Omental fat pad (tissue), 4 donors: ENCODE data around the gene INTS1. TPM values are rescaled to one million over a fixed set of nuclear protein-coding genes. Genes with fewer than 3 reads are reported as not detected.

Experiments
- ATAC-seq: fragments of 150-250 bp; one replicate; pipeline ENCODE4 v1.9.1; 2016; ENCODE audit warnings: mild to moderate bottlenecking, moderate library complexity; ENCODE audit not compliant: low FRiP score
- DNase-seq: peaks from one replicate; pipeline ENCODE4 v3.0.0-alpha.2; 2019; ENCODE audit warnings: low spot score
- CTCF ChIP-seq, 3 donors: fragments of 450-650 bp; IDR thresholded peaks; one replicate each; pipeline ENCODE4 v1.5.1; 2016 to 2017; ENCODE audit warnings: antibody characterized with exemption in 3 of 3, mild to moderate bottlenecking in 3 of 3, moderate library complexity in 2 of 3
- total RNA-seq, 4 donors: library from RNA; depleted of rRNA; stranded (reverse); fragments of >200 nt; gene quantifications; one replicate each; pipeline ENCODE4 v1.1.0, GENCODE V29; 2016

INTS1 gene
- total RNA-seq, 4 donors from 2014 or later, result 22.4 to 39.4 (median 32.0) TPM

GRCh38 chr7:1545417-1546246 lies 41.4 kb upstream of the INTS1 start:
- ATAC-seq, result no peak

GRCh38 chr7:1544896-1545416 lies 40.8 kb upstream of the INTS1 start:
- DNase-seq (no peak), ATAC-seq (no peak)

More at GRCh38 chr7:1545417-1546246, 41.4 kb upstream of the INTS1 start:
- no peak for TF ChIP-seq CTCF (IDR thresholded peaks at IDR 0.05)
- no peak for DNase-seq

GRCh38 chr7:1544178-1544895 lies 40.1 kb upstream of the INTS1 start:
- ATAC-seq, result no peak
- no peak for DNase-seq

More at GRCh38 chr7:1544896-1545416, 40.8 kb upstream of the INTS1 start:
- TF ChIP-seq CTCF (IDR thresholded peaks at IDR 0.05), result no peak

GRCh38 chr7:1543826-1544177 lies 39.6 kb upstream of the INTS1 start:
- no peak for DNase-seq
- no peak for ATAC-seq

More at GRCh38 chr7:1544178-1544895, 40.1 kb upstream of the INTS1 start:
- TF ChIP-seq CTCF (IDR thresholded peaks at IDR 0.05), result no peak

GRCh38 chr7:1542841-1543747 lies 38.9 kb upstream of the INTS1 start:
- DNase-seq, result no peak
- no peak for TF ChIP-seq CTCF (IDR thresholded peaks at IDR 0.05)
- ATAC-seq, result no peak

More at GRCh38 chr7:1543826-1544177, 39.6 kb upstream of the INTS1 start:
- TF ChIP-seq CTCF (IDR thresholded peaks at IDR 0.05), result no peak

GRCh38 chr7:1542329-1542728 lies 38.1 kb upstream of the INTS1 start:
- DNase-seq, result no peak
- no peak for ATAC-seq
- TF ChIP-seq CTCF (IDR thresholded peaks at IDR 0.05), result no peak
